GM18508 (cell line): Measurements from ENCODE around the gene ALDH4A1.
"Not testable (repeated sequence)": the region's sequence is repeated elsewhere in the genome, so short reads cannot be mapped to it uniquely, and the experiment has no call there.

Source experiments
- ATAC-seq: cut with Tn5 transposase; IDR thresholded peaks from one replicate; pipeline ENCODE4 v1.9.1; 2021; ENCODE audit warnings: moderate number of reproducible peaks; ENCODE audit not compliant: insufficient read depth, unreplicated experiment

Gene ALDH4A1

DNA sequence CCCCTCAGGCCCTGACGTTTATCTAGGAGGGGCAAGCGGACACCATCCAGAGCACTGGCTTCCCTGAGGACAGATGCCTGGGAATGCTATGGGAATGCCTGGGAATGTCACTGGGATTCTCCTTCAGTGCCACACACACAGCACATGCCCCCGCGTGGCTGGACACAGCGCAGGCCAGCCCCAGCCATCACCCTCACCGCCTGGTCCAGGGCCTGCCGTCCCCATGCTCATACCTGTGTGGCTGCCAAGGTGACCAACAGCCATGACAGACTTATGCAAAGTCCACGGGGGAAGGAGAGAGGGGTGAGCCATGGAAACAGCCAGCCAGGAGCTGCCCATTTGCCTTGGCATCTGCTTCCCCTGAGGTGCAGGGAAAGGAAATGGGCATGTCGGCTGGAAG lies 37.2 kb downstream of the ALDH4A1 start:
- no peak for ATAC-seq

GRCh38 chr1:18861590-18861989 lies 40.8 kb downstream of the ALDH4A1 start:
- no peak for ATAC-seq

DNA sequence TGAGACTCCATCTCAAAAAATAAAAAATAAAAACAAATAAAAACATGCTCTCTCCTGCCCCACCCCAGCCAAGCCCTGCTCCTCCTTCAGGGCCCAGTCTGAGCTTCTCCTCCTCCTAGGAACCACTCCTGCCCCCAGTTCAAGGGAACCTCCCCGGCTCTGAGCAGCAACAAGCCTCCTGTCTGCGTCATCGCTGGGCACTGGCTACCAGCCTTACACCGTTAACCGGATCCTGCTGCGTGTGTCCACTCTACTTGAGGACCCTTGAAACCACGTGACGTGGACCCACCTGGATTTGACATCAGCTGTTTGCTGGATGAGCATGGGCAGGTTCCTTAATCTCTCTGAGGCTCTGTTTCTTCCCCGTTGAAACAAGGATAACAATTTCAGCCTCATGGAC lies 41.3 kb downstream of the ALDH4A1 start:
- no peak for ATAC-seq

DNA sequence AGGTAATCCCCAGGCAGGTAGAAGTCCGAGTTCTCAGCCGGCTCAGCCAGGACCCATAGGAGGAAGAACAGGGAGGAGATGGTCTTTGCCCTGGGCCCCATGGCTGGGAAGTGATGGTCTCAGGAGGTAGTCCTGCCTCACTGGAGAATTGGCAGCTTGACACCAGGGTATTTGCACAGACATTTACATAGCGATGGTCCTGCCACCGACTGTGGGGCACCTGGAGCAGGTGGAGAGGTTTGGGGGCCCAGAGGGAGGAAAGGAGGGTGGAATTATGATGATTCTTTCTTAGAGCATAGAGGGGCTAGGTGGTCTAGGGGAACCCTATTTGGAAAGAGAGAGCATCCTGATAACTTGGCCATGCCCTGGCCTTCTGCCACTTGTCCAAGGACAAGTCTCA lies 42.8 kb downstream of the ALDH4A1 start, which contains the start of gene TAS1R2:
TAS1R2 (minus strand) TSS at position 101 of the 400 bp plus-strand sequence; CDS start at position 101, 0 bp downstream.
- ATAC-seq = no peak

DNA sequence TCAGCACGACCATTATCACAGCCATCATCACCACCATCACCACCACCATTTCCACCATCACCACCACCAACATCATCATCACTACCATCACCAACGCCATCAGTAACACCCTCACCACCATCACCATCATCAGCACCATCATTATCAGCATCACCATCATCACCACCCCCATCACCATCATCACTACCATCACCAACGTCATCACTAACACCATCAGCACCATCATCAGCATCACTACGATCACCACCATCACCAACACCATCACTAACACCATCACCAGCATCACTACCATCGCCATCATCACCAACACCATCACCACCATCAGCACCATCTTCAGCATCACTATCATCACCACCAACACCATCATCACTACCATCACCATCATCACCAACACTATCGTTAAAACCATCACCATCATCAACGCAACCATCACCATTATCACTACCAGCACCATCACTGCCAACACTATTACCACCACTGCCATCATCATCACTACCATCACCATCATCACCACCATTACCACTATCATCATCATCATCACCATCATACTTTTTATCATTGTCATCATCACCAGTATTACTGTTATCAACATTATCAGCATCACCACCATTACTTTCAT lies 44.2 kb downstream of the ALDH4A1 start:
- no peak for ATAC-seq

DNA sequence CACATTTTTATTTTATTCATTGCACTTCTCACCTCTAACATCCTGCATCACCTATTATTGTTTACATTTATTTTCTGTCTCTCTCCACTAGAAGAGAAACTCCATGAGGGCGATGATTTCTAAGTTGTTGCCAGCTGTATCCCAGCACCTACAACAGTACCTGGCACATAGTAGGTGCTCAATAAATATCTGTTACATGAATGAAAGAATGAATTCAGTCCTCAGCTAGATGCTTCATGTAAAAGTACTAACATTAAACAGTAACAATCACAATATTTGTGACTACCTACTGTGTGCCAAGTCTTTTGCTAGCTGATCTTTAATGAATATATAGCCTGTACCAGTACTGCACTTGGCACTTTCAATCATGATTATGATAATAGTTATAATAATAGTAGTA lies 45.9 kb downstream of the ALDH4A1 start:
- ATAC-seq = no peak

- no peak for ATAC-seq
Observed at GRCh38 chr1:18855573-18855972, 46.8 kb downstream of the ALDH4A1 start.

DNA sequence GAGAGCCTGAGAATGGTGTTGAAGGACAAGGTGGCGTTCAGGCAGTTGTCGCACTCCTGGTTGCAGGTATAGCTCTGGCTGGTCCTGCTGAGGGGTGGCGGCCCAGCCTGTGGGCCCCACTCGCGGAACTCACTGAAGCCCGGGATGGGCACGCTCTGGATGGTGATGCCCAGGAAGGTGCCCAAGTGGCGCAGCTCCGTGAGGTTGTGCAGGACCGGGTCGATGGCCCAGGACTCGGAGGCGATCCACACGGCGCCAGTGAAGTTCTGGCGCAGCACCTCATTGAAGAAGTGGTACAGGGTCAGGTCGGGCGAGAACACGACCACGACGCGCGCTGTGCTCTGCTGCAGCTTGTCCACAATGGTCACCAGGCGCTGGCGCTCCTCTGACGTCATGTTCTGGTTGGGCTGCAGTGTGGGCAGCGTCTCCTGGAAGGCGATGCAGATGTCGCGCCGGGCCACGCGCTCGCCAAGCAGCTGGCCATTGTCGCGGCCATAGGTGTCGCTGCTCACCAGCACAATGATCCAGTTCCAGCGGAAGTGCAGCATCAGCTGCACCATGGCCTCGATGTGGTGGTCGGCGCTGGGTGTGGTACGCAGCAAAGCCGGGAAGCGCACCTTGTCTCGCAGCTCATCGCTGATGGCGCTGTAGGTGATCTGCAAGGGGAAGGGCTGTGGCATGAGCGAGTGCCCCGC lies 47.9 kb downstream of the ALDH4A1 start:
- ATAC-seq = no peak

DNA sequence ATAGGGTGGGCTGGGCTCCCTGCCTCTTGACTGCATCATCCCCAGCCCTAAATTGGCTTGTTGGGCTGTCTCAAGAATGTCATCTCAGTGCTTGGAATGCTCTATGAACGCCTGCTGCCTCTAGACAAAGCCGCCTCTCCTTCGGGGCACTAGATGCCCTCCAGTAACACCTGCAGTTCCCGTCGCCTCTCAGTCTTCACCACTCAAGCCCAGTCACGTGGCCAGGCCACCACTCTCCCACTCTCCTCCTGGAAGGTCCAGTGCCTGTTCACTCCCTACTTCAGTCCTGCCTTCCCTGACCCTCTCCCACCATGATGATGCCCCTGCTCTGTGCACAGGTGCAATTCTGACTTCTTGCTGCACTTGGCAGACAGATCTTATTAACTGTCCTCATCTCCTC lies 49.9 kb downstream of the ALDH4A1 start:
- ATAC-seq = no peak

DNA sequence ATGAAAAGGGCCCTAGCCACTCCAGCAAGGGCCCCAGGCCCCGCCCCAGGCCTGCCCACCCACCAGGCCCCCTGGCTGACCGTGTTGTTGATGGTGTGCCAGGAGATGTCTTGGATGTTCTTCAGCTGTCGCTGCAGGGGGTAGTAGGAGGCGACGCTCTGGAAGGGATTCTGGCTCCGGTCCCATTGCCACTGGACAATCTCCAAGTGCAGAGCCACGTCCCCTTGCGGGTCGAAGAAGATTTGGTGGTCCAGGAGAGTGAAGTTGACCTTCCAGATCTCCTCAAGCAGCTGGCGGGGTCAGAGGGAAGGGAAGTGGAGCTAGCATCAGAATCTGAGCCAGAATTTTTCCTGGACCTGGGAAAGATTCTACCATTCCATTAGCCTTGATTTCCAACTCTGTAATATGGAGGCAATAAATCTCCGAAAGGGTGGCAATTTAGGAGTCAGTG lies 53.1 kb downstream of the ALDH4A1 start:
- ATAC-seq = no peak

DNA sequence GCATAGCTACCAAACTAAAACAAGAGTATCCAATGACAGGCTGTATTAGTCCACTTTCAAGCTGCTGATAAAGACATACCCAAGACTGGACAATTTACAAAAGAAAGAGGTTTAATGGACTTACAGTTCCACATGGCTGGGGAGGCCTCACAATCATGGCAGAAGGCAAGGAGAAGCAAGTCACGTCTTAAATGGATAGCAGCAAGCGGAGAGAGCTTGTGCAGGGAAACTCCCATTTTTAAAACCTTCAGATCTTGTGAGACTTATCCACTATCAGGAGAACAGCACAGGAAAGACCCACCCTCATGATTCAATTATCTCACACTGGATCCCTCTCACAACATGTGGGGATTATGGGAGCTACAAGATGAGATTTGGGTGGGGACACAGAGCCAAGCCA lies 54.6 kb downstream of the ALDH4A1 start:
- not testable (repeated sequence) for ATAC-seq

DNA sequence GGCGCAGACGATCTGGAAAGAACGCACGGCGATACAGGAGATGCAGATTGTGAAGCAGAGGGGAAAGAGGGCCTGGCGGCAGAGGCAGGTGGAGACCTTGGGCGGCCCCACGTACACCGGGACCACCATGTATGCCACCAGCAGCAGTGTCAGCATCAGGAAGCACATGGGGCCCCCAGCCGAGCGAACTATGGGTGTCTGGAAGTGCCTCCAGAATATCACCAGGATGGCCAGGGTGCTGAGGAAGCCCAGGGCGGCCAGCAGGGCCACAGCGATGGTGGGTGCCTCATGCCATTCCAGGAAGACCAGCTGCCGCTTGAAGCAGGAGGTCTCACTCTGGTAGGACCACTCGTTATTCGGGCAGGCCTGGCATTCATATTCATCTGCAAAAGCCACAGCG lies 62.2 kb downstream of the ALDH4A1 start:
- no peak for ATAC-seq

GRCh38 chr1:18836654-18837053 lies 65.7 kb downstream of the ALDH4A1 start:
- no peak for ATAC-seq

DNA sequence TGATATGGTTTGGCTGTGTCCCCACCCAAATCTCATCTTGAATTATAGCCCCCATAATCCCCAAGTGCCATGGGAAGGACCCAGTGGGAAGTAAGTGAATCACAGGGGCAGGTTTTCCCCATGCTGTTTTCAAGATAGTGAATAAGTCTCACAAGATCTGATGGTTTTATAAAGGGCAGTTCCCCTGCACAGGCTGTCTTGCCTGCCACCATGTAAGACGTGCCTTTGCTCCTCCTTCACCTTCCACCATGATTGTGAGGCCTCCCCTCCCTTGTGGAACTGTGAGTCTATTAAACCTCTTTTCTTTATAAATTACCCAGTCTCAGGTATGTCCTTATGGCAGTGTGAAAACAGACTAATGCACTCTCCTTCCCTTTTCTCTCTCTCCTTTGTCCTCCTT lies 70.0 kb downstream of the ALDH4A1 start:
- not testable (repeated sequence) for ATAC-seq

DNA sequence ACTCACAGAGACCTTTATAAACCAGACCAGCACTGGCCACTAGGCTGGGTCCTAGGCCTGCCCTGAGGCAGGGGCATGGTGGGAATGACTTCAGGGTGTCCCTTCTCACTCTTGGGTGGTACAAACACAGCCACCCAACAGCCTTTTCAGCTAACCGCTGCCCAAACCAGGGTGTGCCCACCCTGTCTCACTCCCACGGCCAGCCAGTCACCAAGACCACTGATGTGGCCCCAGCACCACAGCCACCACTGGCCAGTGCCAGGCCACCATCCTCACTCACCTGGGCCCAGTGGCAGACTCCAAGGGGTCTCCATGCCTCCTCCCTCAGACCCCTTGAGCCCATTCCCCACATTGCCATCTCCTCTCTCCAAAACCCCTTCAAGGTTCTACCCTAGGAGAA lies 70.7 kb downstream of the ALDH4A1 start:
- no peak for ATAC-seq

GRCh38 chr1:18830596-18830995 lies 71.8 kb downstream of the ALDH4A1 start:
- ATAC-seq = no peak

DNA sequence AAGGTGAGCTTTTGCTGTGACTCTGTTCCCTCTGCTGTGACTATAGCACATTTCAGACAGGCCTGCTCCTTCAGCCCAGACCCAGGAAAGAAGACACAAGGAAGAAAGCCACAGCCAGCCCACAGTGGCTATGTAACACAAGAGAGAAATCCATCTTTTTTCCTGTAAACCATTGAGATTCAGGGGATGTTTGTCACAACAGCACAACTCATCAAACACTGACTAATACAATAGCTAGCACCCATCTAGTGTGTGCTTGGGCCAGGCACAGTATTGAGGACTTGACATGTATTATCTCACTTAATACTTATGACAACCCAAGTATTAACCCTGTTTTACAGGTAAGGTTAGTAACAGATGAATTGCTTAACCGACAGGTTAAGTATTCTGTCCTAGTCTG lies 72.7 kb downstream of the ALDH4A1 start:
- ATAC-seq = no peak

DNA sequence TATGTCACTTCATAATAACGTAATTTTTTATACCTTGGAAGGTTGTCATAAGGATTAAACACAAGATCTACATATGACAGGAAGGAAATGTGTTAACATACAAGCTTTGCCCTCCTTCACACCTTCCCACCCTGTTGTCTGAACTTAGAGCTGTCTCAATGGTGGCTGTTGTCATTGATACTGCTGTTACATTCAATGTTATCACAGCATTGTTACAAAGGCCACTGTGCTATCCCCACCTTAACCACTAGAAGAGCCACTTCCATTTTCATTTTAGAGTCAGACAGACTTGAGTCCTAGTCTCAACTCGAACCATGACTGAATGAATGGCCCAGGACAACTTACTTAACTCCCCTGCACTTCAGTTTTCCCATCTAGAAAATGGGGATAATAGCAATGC lies 74.1 kb downstream of the ALDH4A1 start:
- ATAC-seq = no peak

GRCh38 chr1:18823438-18823837 lies 78.9 kb downstream of the ALDH4A1 start:
- ATAC-seq = no peak
